Measurements from ENCODE around the gene CAB39L. TPM values are rescaled to one million over a fixed set of nuclear protein-coding genes. Genes with fewer than 3 reads are reported as not detected.
"Not testable (repeated sequence)": the region's sequence is repeated elsewhere in the genome, so short reads cannot be mapped to it uniquely, and the experiment has no call there.

CAB39L gene
- total RNA-seq, 1 experiment from 2014 or later: 51.9 TPM

DNA sequence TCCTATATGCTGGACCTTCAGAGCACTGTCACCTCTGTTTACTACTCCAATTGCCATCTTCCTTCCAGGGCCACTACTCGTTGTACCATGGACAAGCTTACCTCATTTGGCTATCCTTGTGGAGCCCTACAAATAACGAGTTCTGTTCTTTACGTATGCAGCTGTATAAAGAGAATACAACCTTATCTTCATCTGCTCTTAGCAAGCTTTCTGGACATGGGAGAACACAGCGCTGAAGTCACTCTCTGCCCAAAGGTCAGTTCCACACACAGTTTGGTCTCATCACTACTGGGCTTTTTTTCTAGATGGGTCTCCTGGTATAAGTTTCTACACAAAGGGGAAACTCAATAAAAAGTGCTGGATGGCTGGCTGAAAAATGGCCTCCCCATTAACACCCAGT, 107.2 kb downstream of the CAB39L start:
- no peaks in the 10 kb centered on the region for H3K79me2 ChIP-seq (ENCODE audit: low read length)
- H3K27ac ChIP-seq (ENCODE audit: low read length): no peak overlapping the region
- H3K9me3 ChIP-seq (ENCODE audit: low read length): no peaks in the 10 kb centered on the region
- peaks cover 5% of the 10 kb centered on the region for H3K4me1 ChIP-seq (ENCODE audit: low read length)
- H3K4me2 ChIP-seq (ENCODE audit: low read depth, low read length, poor library complexity, severe bottlenecking): no peak overlapping the region
- peaks cover 5% of the 10 kb centered on the region; the same call in 1 of the 2 replicates for H3K36me3 ChIP-seq (ENCODE audit: insufficient read depth, low read length)
- no peaks in the 10 kb centered on the region for H4K20me1 ChIP-seq (ENCODE audit: insufficient read depth, low read depth, low read length)
- no peak for DNase-seq
- H3K9me2 ChIP-seq (replicated peaks; ENCODE audit: insufficient read depth, low read length): no peaks in the 10 kb centered on the region
- H3K4me3 ChIP-seq (ENCODE audit: low read length): no peak overlapping the region
- no peak overlapping the region for H3K9ac ChIP-seq (ENCODE audit: low read length)
- H2AFZ ChIP-seq (ENCODE audit: low read length): no peak overlapping the region
- no peaks in the 10 kb centered on the region for H3K27me3 ChIP-seq (ENCODE audit: low read length)

DNA sequence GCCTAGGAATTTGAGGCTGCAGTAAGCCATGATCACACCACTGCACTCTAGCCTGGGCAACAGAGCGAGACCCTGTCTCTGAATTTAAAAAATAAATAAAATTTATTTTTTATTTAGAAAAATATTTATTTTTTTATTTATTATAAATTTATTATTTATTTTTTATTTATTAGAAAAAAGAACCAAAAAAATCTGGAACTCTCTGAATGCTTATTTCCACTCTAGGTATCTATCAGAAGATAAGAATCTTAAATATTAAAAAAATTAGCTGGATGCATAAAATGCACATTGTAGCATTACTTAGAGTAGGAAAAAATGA, 113.4 kb downstream of the CAB39L start:
- H3K36me3 ChIP-seq (ENCODE audit: insufficient read depth, low read length): 0 out of 2 replicates have a peak, but pooled peaks cover 3% of the 10 kb centered on the region
- H3K4me2 ChIP-seq (ENCODE audit: low read depth, low read length, poor library complexity, severe bottlenecking): no peak overlapping the region
- no peaks in the 10 kb centered on the region for H3K9me2 ChIP-seq (replicated peaks; ENCODE audit: insufficient read depth, low read length)
- no peak overlapping the region for H3K9ac ChIP-seq (ENCODE audit: low read length)
- H3K27me3 ChIP-seq (ENCODE audit: low read length): no peaks in the 10 kb centered on the region
- H3K27ac ChIP-seq (ENCODE audit: low read length): no peak overlapping the region
- H3K79me2 ChIP-seq (ENCODE audit: low read length): no peaks in the 10 kb centered on the region
- H3K9me3 ChIP-seq (ENCODE audit: low read length): no peaks in the 10 kb centered on the region
- no peaks in the 10 kb centered on the region for H4K20me1 ChIP-seq (ENCODE audit: insufficient read depth, low read depth, low read length)
- no peak overlapping the region for H2AFZ ChIP-seq (ENCODE audit: low read length)
- H3K4me1 ChIP-seq (ENCODE audit: low read length): peaks cover 4% of the 10 kb centered on the region; the same call in 1 of the 2 replicates
- no peak overlapping the region for H3K4me3 ChIP-seq (ENCODE audit: low read length)
- DNase-seq: no peak

DNA sequence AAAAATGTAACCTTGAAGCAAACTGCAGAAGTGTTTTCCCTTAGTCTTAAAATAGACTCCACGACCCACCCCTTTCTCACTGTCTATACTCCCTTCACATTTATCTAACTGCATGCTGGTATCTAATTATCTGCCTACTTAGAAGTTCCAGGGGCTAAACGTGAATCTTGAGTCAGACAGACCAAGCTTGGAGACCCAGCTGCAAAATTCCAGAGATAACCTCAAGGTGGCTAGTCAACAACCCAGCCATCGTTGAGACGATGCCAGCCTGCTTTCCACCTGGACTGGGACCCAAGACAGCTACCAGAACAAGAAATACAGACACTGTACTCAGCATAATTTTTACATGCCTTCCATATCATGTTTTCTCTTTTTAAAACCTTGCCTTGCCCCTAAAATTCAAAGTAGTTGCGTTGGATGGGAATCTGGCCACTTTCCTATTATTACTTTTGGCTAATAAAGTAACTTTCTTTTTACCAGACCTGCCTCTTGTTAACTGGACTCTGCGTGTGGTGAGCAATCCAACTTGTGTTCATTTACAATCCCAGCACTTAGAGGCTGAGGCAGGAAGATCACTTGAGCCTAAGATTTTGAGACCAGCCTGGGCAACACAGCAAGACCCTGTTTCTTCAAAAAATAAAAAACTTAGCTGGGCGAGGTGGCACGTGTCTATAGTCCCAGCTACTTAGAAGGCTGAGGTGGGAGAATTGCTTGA, 113.9 kb downstream of the CAB39L start:
- H3K27ac ChIP-seq (ENCODE audit: low read length): no peak overlapping the region
- no peaks in the 10 kb centered on the region for H4K20me1 ChIP-seq (ENCODE audit: insufficient read depth, low read depth, low read length)
- H3K79me2 ChIP-seq (ENCODE audit: low read length): no peaks in the 10 kb centered on the region
- no peak overlapping the region for H3K4me3 ChIP-seq (ENCODE audit: low read length)
- peaks cover 9% of the 10 kb centered on the region for H3K4me1 ChIP-seq (ENCODE audit: low read length)
- DNase-seq: no peak
- 0 out of 2 replicates have a peak, but pooled peaks cover 3% of the 10 kb centered on the region for H3K36me3 ChIP-seq (ENCODE audit: insufficient read depth, low read length)
- H3K27me3 ChIP-seq (ENCODE audit: low read length): no peaks in the 10 kb centered on the region
- no peak overlapping the region for H3K4me2 ChIP-seq (ENCODE audit: low read depth, low read length, poor library complexity, severe bottlenecking)
- H3K9me3 ChIP-seq (ENCODE audit: low read length): no peaks in the 10 kb centered on the region
- no peak overlapping the region for H3K9ac ChIP-seq (ENCODE audit: low read length)
- no peak overlapping the region for H2AFZ ChIP-seq (ENCODE audit: low read length)
- no peaks in the 10 kb centered on the region for H3K9me2 ChIP-seq (replicated peaks; ENCODE audit: insufficient read depth, low read length)

DNA sequence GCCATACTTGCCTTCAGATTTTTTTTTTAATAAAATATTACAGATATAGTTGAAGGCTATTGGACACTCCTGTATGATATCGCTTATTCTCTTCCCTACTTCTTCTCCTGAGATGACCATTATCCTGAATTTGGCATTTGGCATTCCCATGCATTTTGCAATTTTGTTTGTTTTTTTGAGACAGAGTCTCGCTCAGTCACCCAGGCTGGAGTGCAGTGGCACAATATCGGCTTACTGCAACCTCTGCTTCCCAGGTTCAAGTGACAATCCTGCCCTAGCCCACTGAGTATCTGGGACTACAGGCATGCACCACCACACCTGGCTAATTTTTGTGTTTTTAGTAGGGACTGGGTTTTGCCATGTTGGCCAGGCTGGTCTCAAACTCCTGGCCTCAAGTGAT, 116.7 kb downstream of the CAB39L start:
- not testable (repeated sequence) for H3K9me3 ChIP-seq (ENCODE audit: low read length); H3K27me3 ChIP-seq (ENCODE audit: low read length); H3K36me3 ChIP-seq (ENCODE audit: insufficient read depth, low read length); H3K9me2 ChIP-seq (replicated peaks; ENCODE audit: insufficient read depth, low read length); H3K27ac ChIP-seq (ENCODE audit: low read length); H4K20me1 ChIP-seq (ENCODE audit: insufficient read depth, low read depth, low read length); H3K4me2 ChIP-seq (ENCODE audit: low read depth, low read length, poor library complexity, severe bottlenecking); H3K4me3 ChIP-seq (ENCODE audit: low read length); H2AFZ ChIP-seq (ENCODE audit: low read length); H3K9ac ChIP-seq (ENCODE audit: low read length); DNase-seq; H3K79me2 ChIP-seq (ENCODE audit: low read length)
- H3K4me1 ChIP-seq (ENCODE audit: low read length): peaks cover 11% of the 10 kb centered on the region

DNA sequence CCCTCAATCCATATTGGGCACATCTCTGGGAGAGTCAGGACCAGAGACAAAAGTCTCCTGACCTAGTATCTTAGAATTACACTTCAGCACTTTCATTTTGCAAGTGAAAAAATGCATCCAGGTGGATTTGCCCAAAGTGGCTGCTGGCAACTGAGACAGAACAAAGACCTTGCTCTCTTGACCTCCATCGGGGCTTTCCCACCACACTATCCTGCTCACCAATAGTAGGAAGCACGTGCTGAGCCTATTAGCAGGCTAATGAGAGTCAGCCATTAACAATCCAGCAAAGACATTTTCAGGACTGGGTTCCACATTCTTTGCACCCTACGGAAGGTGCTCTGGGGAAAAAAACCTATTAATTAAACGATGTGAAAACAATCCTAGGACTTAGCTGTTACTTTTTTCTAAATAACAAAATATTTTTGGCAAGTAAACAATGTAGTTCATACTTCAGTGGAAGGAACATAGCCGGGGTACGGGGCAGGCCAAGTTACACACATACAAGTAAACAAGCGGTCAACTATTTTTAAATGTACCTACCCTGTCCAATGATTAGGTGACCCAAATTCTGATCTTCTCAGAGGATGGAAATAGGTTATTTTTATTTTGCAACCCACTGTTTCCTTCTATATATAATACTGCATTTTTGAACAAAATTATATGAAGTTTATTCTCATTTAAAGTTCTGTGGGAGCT, 117.5 kb downstream of the CAB39L start:
- H3K36me3 ChIP-seq (ENCODE audit: insufficient read depth, low read length): 0 out of 2 replicates have a peak, but pooled peaks cover 3% of the 10 kb centered on the region
- no peaks in the 10 kb centered on the region for H3K79me2 ChIP-seq (ENCODE audit: low read length)
- H3K4me2 ChIP-seq (ENCODE audit: low read depth, low read length, poor library complexity, severe bottlenecking): no peak overlapping the region
- H4K20me1 ChIP-seq (ENCODE audit: insufficient read depth, low read depth, low read length): no peaks in the 10 kb centered on the region
- DNase-seq: no peak
- H3K9me2 ChIP-seq (replicated peaks; ENCODE audit: insufficient read depth, low read length): no peaks in the 10 kb centered on the region
- no peak overlapping the region for H3K9ac ChIP-seq (ENCODE audit: low read length)
- H2AFZ ChIP-seq (ENCODE audit: low read length): no peak overlapping the region
- H3K4me1 ChIP-seq (ENCODE audit: low read length): peaks cover 14% of the 10 kb centered on the region
- no peak overlapping the region for H3K27ac ChIP-seq (ENCODE audit: low read length)
- H3K9me3 ChIP-seq (ENCODE audit: low read length): no peaks in the 10 kb centered on the region
- H3K4me3 ChIP-seq (ENCODE audit: low read length): no peak overlapping the region
- H3K27me3 ChIP-seq (ENCODE audit: low read length): no peaks in the 10 kb centered on the region

DNA sequence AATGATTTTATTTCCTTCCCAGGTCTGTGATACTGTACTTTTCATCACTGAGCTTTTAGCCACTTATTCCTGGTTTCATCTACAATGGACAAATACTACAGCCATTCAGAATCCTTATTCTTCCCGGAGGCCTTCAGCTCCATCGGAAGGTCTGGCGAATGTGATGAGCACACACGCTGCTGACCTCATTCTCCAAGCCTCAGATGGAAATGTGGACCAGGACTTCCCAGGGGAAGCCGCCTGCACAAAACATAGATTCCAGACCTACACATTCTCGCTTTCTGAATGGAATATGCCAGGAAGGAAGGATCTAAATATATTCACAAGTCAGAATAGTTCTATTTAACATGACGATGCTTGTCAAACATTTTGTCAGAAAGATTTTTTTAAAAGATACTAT, 120.5 kb downstream of the CAB39L start:
- Histone ChIP-seq H2AFZ (ENCODE audit: low read length) (no peak overlapping the region), H3K27ac (ENCODE audit: low read length) (no peak overlapping the region), H3K4me1 (ENCODE audit: low read length) (peaks cover 35% of the 10 kb centered on the region), H3K4me2 (ENCODE audit: low read depth, low read length, poor library complexity, severe bottlenecking) (no peak overlapping the region), H3K9ac (ENCODE audit: low read length) (no peak overlapping the region), H3K36me3 (ENCODE audit: insufficient read depth, low read length) (0 out of 2 replicates have a peak, but pooled peaks cover 3% of the 10 kb centered on the region), H3K79me2 (ENCODE audit: low read length) (no peaks in the 10 kb centered on the region), H3K4me3 (ENCODE audit: low read length) (no peak overlapping the region), H3K27me3 (ENCODE audit: low read length) (no peaks in the 10 kb centered on the region), H4K20me1 (ENCODE audit: insufficient read depth, low read depth, low read length) (no peaks in the 10 kb centered on the region), H3K9me2 (replicated peaks; ENCODE audit: insufficient read depth, low read length) (no peaks in the 10 kb centered on the region), H3K9me3 (ENCODE audit: low read length) (no peaks in the 10 kb centered on the region)
- DNase-seq: no peak

DNA sequence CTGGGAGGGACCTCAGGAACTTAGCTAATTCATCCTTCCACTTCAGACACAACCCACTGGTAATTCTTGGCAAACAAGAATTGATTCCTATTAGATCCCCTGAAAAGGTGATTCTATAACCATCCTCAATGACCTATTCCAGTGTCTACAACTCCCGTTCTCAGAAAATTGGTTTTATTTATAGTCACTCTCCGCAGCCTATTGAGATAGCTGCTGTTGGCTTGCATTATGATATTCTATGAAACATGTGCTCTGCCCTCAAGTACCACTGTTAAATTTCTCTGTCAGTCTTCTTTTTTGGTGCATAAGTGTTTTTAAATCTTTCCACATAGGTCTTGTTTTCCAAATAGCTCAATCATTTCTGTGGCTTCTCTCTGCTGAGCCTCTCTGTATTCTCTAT, 121.2 kb downstream of the CAB39L start:
- Histone ChIP-seq H3K27me3 (ENCODE audit: low read length) (no peaks in the 10 kb centered on the region), H3K9me3 (ENCODE audit: low read length) (no peaks in the 10 kb centered on the region), H2AFZ (ENCODE audit: low read length) (no peak overlapping the region), H3K9ac (ENCODE audit: low read length) (no peak overlapping the region), H4K20me1 (ENCODE audit: insufficient read depth, low read depth, low read length) (no peaks in the 10 kb centered on the region), H3K4me3 (ENCODE audit: low read length) (no peak overlapping the region), H3K9me2 (replicated peaks; ENCODE audit: insufficient read depth, low read length) (no peaks in the 10 kb centered on the region), H3K79me2 (ENCODE audit: low read length) (no peaks in the 10 kb centered on the region), H3K4me1 (ENCODE audit: low read length) (peaks cover 35% of the 10 kb centered on the region), H3K4me2 (ENCODE audit: low read depth, low read length, poor library complexity, severe bottlenecking) (no peak overlapping the region), H3K36me3 (ENCODE audit: insufficient read depth, low read length) (0 out of 2 replicates have a peak, but pooled peaks cover 2% of the 10 kb centered on the region), H3K27ac (ENCODE audit: low read length) (0 out of 2 replicates have a peak overlapping the region, but pooled peaks have one; percentile 0)
- DNase-seq: no peak

DNA sequence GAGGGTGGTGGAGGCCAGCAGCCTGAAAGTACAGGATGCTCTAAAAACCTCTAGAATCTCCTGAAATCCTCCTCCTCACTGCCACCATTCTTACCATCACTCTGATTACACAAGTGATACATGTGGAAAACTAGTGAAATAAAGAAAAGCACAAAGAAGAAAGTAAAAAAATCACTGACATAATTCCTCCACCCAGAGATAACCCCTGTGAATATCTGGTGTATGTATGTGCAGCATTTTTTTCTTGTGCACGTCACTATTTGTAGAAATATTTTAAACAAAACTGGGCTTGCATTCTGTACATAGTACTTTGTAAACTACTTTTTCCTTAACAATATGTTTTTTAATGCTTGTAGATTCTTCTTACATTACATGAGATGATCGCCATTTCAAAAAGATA, 122.9 kb downstream of the CAB39L start:
- H3K9ac ChIP-seq (ENCODE audit: low read length): peak overlapping the region; percentile 21; the same call in 1 of the 2 replicates
- DNase-seq: no peak
- no peaks in the 10 kb centered on the region for H3K9me2 ChIP-seq (replicated peaks; ENCODE audit: insufficient read depth, low read length)
- H3K27me3 ChIP-seq (ENCODE audit: low read length): no peaks in the 10 kb centered on the region
- H3K4me3 ChIP-seq (ENCODE audit: low read length): no peak overlapping the region
- no peaks in the 10 kb centered on the region for H3K36me3 ChIP-seq (ENCODE audit: insufficient read depth, low read length)
- peak overlapping the region; percentile 17; the same call in 1 of the 2 replicates for H2AFZ ChIP-seq (ENCODE audit: low read length)
- H3K4me1 ChIP-seq (ENCODE audit: low read length): peaks cover 33% of the 10 kb centered on the region
- H3K27ac ChIP-seq (ENCODE audit: low read length): peak overlapping the region; percentile 64
- no peaks in the 10 kb centered on the region for H4K20me1 ChIP-seq (ENCODE audit: insufficient read depth, low read depth, low read length)
- no peaks in the 10 kb centered on the region for H3K79me2 ChIP-seq (ENCODE audit: low read length)
- H3K4me2 ChIP-seq (ENCODE audit: low read depth, low read length, poor library complexity, severe bottlenecking): peak overlapping the region; percentile 65
- no peaks in the 10 kb centered on the region for H3K9me3 ChIP-seq (ENCODE audit: low read length)

All from Karpas-422 (cell line).